LNCAP (cell line): ENCODE data around the gene SLC1A7.

Source experiments
- CTCF ChIP-seq: fragments of 450-650 bp; IDR thresholded peaks from 2 replicates; pipeline ENCODE4 v1.5.1; 2017; ENCODE audit warnings: mild to moderate bottlenecking

SLC1A7 gene

GRCh38 chr1:53061859-53062707 is 80.4 kb downstream of the SLC1A7 start, which contains the start of gene PODN:
Gene PODN (plus strand): TSS chr1:53062213. CDS start chr1:53069856, 7,643 bp downstream.
- no peak for TF ChIP-seq CTCF

- no peak for TF ChIP-seq CTCF
These were observed 81.1 kb downstream of the SLC1A7 start for GRCh38 chr1:53061123-53061858.

GRCh38 chr1:53060579-53060978 is 81.9 kb downstream of the SLC1A7 start:
- no peak for TF ChIP-seq CTCF

- TF ChIP-seq CTCF, result no peak
These were observed 85.3 kb downstream of the SLC1A7 start for GRCh38 chr1:53057127-53057526.

GRCh38 chr1:53051676-53052075 is 90.8 kb downstream of the SLC1A7 start:
- no peak for TF ChIP-seq CTCF

GRCh38 chr1:53050310-53050709 is 92.1 kb downstream of the SLC1A7 start:
- TF ChIP-seq CTCF, result no peak

GRCh38 chr1:53049574-53049967 is 92.9 kb downstream of the SLC1A7 start:
- TF ChIP-seq CTCF, result no peak
